Smooth muscle cell (in vitro differentiated cells): ENCODE measurements around the gene PRKD2. TPM values are rescaled to one million over a fixed set of nuclear protein-coding genes. Genes with fewer than 3 reads are reported as not detected.

ENCODE experiments used
- DNase-seq: peaks from one replicate; lab custom pipeline; 2025; ENCODE audit not compliant: unreplicated experiment; lab: John Stamatoyannopoulos, UW
- H2AFZ ChIP-seq: fragments of 200-600 bp; sonication (generic); 2 replicates; pipeline ENCODE4 v1.6.0; 2016; ENCODE audit warnings: antibody characterized with exemption, low read depth, mild to moderate bottlenecking
- H3F3A ChIP-seq: fragments of 200-600 bp; sonication (generic); 2 replicates; pipeline ENCODE4 v1.6.0; 2017; ENCODE audit warnings: antibody characterized with exemption, low read depth
- H3K27ac ChIP-seq: fragments of 200-600 bp; sonication (generic); 2 replicates; pipeline ENCODE4 v1.5.1; 2016; ENCODE audit warnings: low read depth, mild to moderate bottlenecking
- H3K27me3 ChIP-seq: fragments of 200-600 bp; sonication (generic); 2 replicates; pipeline ENCODE4 v1.6.1; 2016; ENCODE audit warnings: low read depth, mild to moderate bottlenecking
- H3K36me3 ChIP-seq: fragments of 200-600 bp; sonication (generic); 2 replicates; pipeline ENCODE4 v1.5.1; 2016; ENCODE audit warnings: low read depth
- H3K4me1 ChIP-seq: fragments of 200-600 bp; sonication (generic); 2 replicates; pipeline ENCODE4 v1.5.1; 2016; ENCODE audit warnings: low read depth
- H3K4me2 ChIP-seq: fragments of 200-600 bp; sonication (generic); 2 replicates; pipeline ENCODE4 v1.6.0; 2016; ENCODE audit warnings: mild to moderate bottlenecking
- H3K4me3 ChIP-seq: fragments of 200-600 bp; sonication (generic); 2 replicates; pipeline ENCODE4 v1.5.1; 2016; ENCODE audit warnings: mild to moderate bottlenecking
- H3K79me2 ChIP-seq: fragments of 200-600 bp; sonication (generic); 2 replicates; pipeline ENCODE4 v1.6.0; 2016; ENCODE audit warnings: low read depth, mild to moderate bottlenecking
- H3K9ac ChIP-seq: fragments of 200-600 bp; sonication (generic); 2 replicates; pipeline ENCODE4 v1.6.0; 2016; ENCODE audit warnings: low read depth
- H3K9me3 ChIP-seq: fragments of 200-600 bp; sonication (generic); replicated peaks from 2 replicates; pipeline ENCODE4 v1.5.1; 2016; ENCODE audit warnings: low read depth
- H4K20me1 ChIP-seq: fragments of 200-600 bp; sonication (generic); 2 replicates; pipeline ENCODE4 v1.6.0; 2016; ENCODE audit warnings: low read depth
- WGBS: methylation state at CpG from one replicate; pipeline ENCODE4 v1.1.7; 2016; ENCODE audit warnings: low lambda C conversion rate; 5-methylcytosine and 5-hydroxymethylcytosine counted together
- polyA plus RNA-seq: library from polyadenylated mRNA; unstranded; fragments of >200 nt; fragmentation: Nextera tagmentation; extraction: Ambion mirVana; gene quantifications from 2 replicates; pipeline ENCODE4 v1.2.1, GENCODE V29; 2016
- total RNA-seq: library from RNA; depleted of rRNA; stranded (reverse); fragments of >200 nt; gene quantifications from 2 replicates; pipeline ENCODE4 v1.2.3, GENCODE V29; 2014
- TF ChIP-seq, protein P1 (sequence below): fragments of 200-600 bp; sonication (generic); IDR thresholded peaks from 2 replicates; pipeline ENCODE4 v1.5.1; 2017; ENCODE audit warnings: borderline replicate concordance, mild to moderate bottlenecking, antibody characterized with exemption; ENCODE audit not compliant: insufficient read depth, poor library complexity, severe bottlenecking

The PRKD2 gene
- total and polyA plus RNA-seq, 2 experiments from 2014 or later, result 24.2 to 34.6 TPM

DNA sequence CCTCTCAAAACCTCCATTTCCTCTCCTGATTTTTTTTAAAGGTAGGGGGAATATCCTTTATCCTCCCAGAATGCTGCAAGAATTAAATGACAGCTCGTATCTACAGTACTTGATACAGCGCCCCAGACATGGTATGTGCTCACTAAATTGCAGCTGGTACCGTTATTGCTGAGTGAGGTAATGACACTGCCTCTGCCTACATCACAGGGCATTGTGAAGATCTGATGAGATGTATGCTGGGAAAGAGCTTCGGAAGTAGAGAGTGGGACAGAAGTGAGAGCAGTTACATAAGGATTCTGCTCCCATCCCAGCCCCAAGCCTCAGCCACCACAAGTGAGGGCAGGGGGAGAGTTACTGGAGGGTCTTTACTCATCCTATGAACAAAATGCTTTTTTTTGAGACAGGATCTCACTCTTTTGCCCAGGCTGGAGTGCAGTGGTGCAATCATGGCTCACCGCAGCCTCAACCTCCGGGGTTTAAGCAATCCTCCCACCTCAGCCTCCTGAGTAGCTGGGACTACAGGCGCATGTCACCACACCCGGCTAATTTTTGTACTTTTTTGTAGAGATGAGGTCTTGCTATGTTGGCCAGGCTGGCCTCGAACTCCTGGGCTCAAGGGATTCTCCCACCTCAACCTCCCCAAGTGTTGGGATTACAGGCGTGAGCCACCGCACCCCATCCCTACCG is 27.2 kb upstream of the PRKD2 start:
- TF ChIP-seq, protein P1, sequence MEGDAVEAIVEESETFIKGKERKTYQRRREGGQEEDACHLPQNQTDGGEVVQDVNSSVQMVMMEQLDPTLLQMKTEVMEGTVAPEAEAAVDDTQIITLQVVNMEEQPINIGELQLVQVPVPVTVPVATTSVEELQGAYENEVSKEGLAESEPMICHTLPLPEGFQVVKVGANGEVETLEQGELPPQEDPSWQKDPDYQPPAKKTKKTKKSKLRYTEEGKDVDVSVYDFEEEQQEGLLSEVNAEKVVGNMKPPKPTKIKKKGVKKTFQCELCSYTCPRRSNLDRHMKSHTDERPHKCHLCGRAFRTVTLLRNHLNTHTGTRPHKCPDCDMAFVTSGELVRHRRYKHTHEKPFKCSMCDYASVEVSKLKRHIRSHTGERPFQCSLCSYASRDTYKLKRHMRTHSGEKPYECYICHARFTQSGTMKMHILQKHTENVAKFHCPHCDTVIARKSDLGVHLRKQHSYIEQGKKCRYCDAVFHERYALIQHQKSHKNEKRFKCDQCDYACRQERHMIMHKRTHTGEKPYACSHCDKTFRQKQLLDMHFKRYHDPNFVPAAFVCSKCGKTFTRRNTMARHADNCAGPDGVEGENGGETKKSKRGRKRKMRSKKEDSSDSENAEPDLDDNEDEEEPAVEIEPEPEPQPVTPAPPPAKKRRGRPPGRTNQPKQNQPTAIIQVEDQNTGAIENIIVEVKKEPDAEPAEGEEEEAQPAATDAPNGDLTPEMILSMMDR, result no peak
- Histone ChIP-seq H3K79me2 (peaks cover 73% of the 10 kb centered on the region), H3K4me3 (no peak overlapping the region), H3K27ac (no peak overlapping the region), H3K36me3 (no peaks in the 10 kb centered on the region), H3K4me1 (peaks cover 8% of the 10 kb centered on the region), H3F3A (no peaks in the 10 kb centered on the region), H2AFZ (no peak overlapping the region), H3K9ac (no peak overlapping the region), H3K9me3 (no peaks in the 10 kb centered on the region), H3K4me2 (peak overlapping the region; percentile 99), H4K20me1 (peaks cover 65% of the 10 kb centered on the region), H3K27me3 (no peaks in the 10 kb centered on the region)
- DNase-seq, result no peak
- 88% methylated on average over 12 of the region's 12 CpGs for WGBS

DNA sequence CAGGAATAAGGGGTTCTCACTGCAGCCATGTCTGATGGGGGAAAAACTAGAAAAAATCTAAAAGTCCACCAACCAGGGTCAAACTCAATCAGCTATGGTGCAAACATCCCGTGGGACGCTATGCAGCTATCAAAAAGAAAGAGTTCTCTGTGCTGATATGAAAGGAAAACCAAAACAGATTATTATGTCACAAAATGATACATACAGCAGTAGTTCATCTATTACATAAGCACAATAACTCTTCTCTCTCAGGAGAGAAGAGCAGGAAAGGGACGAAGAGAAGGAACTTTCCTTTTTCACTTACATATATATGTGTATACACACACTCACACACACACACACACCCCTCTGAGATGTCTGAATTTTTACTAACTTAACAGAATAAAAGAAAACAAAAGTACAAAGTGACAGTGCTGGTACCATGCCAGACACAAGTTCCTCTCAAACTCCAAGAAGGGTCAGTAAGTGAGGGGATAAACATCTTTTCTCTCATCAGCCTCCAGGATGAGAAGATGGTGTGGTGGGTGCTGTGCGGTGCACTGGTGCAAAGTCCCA is 26.1 kb upstream of the PRKD2 start:
- Histone ChIP-seq H3K9ac (no peak overlapping the region), H3K27ac (no peak overlapping the region), H3F3A (no peaks in the 10 kb centered on the region), H3K79me2 (peaks cover 84% of the 10 kb centered on the region), H3K36me3 (no peaks in the 10 kb centered on the region), H3K4me3 (no peak overlapping the region), H3K4me1 (peaks cover 8% of the 10 kb centered on the region), H2AFZ (no peak overlapping the region), H3K4me2 (no peak overlapping the region), H3K9me3 (no peaks in the 10 kb centered on the region), H4K20me1 (peaks cover 77% of the 10 kb centered on the region), H3K27me3 (no peaks in the 10 kb centered on the region)
- TF ChIP-seq, protein P1, result no peak
- DNase-seq, result no peak
- WGBS, result 93% methylated on average over 4 of the region's 4 CpGs

DNA sequence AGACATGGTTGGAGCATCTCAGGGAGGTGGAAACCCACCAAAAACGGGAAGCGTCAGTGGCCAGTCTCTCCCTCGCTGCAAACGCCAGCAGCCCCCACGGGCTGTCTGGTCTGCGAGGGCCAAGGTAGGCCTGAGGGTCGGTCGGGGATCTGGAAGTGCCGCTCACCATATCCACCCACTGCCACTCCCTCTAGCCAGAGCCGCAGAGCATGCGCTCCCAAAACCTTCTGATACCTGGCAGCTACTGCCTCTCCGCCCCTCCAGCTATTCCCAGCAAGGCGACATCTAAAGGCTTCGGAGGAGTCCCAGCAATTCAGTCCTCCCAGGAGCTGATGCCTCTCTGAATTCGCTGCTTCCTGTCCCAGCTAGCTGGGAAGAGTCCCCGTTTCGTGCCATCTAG is 24.5 kb upstream of the PRKD2 start:
- no peaks in the 10 kb centered on the region for H3F3A ChIP-seq
- H3K4me2 ChIP-seq, result no peak overlapping the region
- WGBS, result 90% methylated on average over 17 of the region's 17 CpGs
- H3K4me1 ChIP-seq, result peaks cover 8% of the 10 kb centered on the region
- DNase-seq, result no peak
- no peaks in the 10 kb centered on the region for H3K36me3 ChIP-seq
- H3K27me3 ChIP-seq, result no peaks in the 10 kb centered on the region
- H3K9ac ChIP-seq, result no peak overlapping the region
- H4K20me1 ChIP-seq, result peaks cover 92% of the 10 kb centered on the region
- H3K9me3 ChIP-seq, result no peaks in the 10 kb centered on the region
- peaks cover 93% of the 10 kb centered on the region for H3K79me2 ChIP-seq
- TF ChIP-seq, protein P1, result no peak
- no peak overlapping the region for H2AFZ ChIP-seq
- H3K27ac ChIP-seq, result no peak overlapping the region
- no peak overlapping the region for H3K4me3 ChIP-seq

DNA sequence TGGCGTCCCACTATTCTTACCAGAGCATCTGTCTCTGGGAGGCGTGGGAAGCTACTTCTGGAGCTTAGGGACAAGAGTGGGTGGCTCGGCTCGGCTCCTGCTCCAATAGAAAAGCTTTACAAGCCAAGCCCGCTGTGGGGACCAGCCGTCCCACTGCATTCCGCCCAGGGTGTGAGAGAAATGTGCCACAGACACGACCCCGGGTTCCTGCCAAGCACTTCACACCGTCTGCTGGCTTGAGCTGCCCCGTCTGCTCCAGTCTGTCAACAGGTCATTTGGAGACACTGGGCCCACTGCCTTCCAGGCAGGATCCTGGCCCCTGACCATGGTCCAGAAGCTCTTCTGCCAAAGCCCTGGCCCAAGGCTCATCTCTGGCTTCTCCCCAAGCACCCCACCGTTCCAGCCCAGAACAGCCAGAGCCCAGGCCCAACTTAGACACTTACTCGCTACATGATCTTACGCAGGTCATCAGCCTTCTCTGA is 22.4 kb upstream of the PRKD2 start:
- Histone ChIP-seq H3K27me3 (no peaks in the 10 kb centered on the region), H3K9ac (no peak overlapping the region), H3F3A (peaks cover under 1% of the 10 kb centered on the region), H2AFZ (no peak overlapping the region), H4K20me1 (peaks cover 98% of the 10 kb centered on the region), H3K79me2 (peaks cover 96% of the 10 kb centered on the region), H3K4me3 (no peak overlapping the region), H3K4me1 (peaks cover under 1% of the 10 kb centered on the region), H3K27ac (no peak overlapping the region), H3K4me2 (no peak overlapping the region), H3K36me3 (no peaks in the 10 kb centered on the region), H3K9me3 (no peaks in the 10 kb centered on the region)
- TF ChIP-seq, protein P1, result no peak
- no peak for DNase-seq
- 68% methylated on average over 14 of the region's 14 CpGs for WGBS
